Mammary epithelial cell (primary cell): ENCODE data around the gene HOXD4.

Source experiments
- CTCF ChIP-seq, 2 donors: IDR thresholded peaks in 1 of 2; conservative IDR thresholded peaks in 1 of 2; 2 replicates each; pipeline ENCODE4 v1.5.1; 2011 to 2012; ENCODE audit warnings: inconsistent platforms in 2 of 2, low read length in 2 of 2, mild to moderate bottlenecking in 2 of 2, control low read depth in 1 of 2, low read depth in 1 of 2; ENCODE audit not compliant: insufficient read depth in 1 of 2; ENCODE audit errors: extremely low read depth in 1 of 2
- EZH2 ChIP-seq: IDR thresholded peaks from 2 replicates; pipeline ENCODE4 v1.6.1; 2012; ENCODE audit warnings: low read length, inconsistent platforms, borderline replicate concordance

GRCh38 chr2:176158855-176159662, 7.7 kb downstream of the HOXD4 start:
- TF ChIP-seq CTCF (conservative IDR thresholded peaks at IDR 0.05 in 1 of 2, IDR thresholded peaks at IDR 0.05 in 1 of 2; ENCODE audit: extremely low read depth in 1 of 2, insufficient read depth in 1 of 2, low read depth in 1 of 2, low read length in 2 of 2) (no peak), EZH2 (no peak)
